ENCODE measurements around the gene NDST1. TPM values are rescaled to one million over a fixed set of nuclear protein-coding genes. Genes with fewer than 3 reads are reported as not detected.

Gene NDST1
- total and polyA plus RNA-seq, 10 of the 15 experiments (the other 5 are each of a cell fraction or from before 2014, with no cell fraction given): 0.20 to 53.5 (median 12.9) TPM

DNA sequence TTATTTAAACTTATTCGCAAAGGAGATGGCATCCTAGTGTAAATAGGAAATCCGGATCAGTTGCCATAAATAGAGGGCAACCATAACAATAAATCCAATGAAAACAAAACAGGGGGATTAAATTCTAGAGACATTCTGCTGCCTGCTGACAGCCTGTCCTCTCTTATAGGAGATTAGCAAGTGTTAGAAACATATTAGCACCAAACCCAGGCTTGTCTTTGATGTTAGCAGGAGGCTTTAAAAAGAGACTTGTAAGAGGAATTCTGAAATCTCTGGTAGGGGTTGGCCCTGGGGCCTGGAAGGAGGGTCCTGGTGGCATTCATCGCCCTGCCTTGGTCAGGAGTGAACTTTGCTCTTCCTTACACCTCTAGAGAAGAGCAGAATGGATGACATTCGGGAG is 21.6 kb downstream of the NDST1 start:
- 98% methylated on average over 4 of the region's 4 CpGs for whole genome bisulfite sequencing (ENCODE audit: insufficient coverage, insufficient replicate concordance, low lambda C conversion rate, missing lambda C conversion rate)
- Histone ChIP-seq H4K20me1 (ENCODE audit: control insufficient read depth, insufficient read depth) (no peaks in the 10 kb centered on the region), H3K4me2 (ENCODE audit: control insufficient read depth, insufficient read depth) (no peak overlapping the region), H3K36me3 (ENCODE audit: control insufficient read depth in 2 of 2, insufficient read depth in 2 of 2, low read length in 1 of 2) (peaks cover 17 to 27% of the 10 kb centered on the region in 2 experiments; a peak in 3 of 4 replicates), H3K9ac (ENCODE audit: control insufficient read depth, insufficient read depth, low read length) (no peak overlapping the region), H3K27me3 (replicated peaks in 1 of 2; ENCODE audit: control insufficient read depth in 2 of 2, insufficient read depth in 2 of 2, low read length in 1 of 2) (no peaks in the 10 kb centered on the region), H3K4me1 (ENCODE audit: control insufficient read depth, insufficient read depth, low read length) (no peaks in the 10 kb centered on the region), H3K27ac (ENCODE audit: control insufficient read depth, insufficient read depth) (no peak overlapping the region), H3K9me3 (replicated peaks; ENCODE audit: control insufficient read depth, insufficient read depth, low read length) (no peaks in the 10 kb centered on the region), H3K4me3 (no peak overlapping the region), H2AFZ (ENCODE audit: control insufficient read depth, low read depth, low read length) (no peak overlapping the region), H3K79me2 (ENCODE audit: control insufficient read depth, insufficient read depth, low read length) (no peaks in the 10 kb centered on the region)
- intact Hi-C loops (cut with micrococcal nuclease; ENCODE audit: unreplicated experiment) (no loop called here), in situ Hi-C loops (cut with MboI) (no loop called here)
- POLR2A ChIA-PET: no interaction called here
- CTCF ChIA-PET: interaction anchor here (1.5 kb wide), 1 partner anchor 15 kb away, joined by 3 read pairs; no protein-coding TSS in a partner anchor
- SMC1A ChIA-PET (ENCODE audit: uncharacterized antibody, unreplicated experiment): interaction anchor here (0.6 to 1.0 kb wide), 2 partner anchors 15 to 161 kb away, joined by 3 read pairs; no protein-coding TSS in a partner anchor
- TF ChIP-seq WRNIP1 (IDR thresholded peaks at IDR 0.05; ENCODE audit: borderline replicate concordance, low read depth, low read length) (no peak), SMAD1 (IDR thresholded peaks at IDR 0.05; ENCODE audit: low read depth, partially characterized antibody) (no peak), CHD4 (IDR thresholded peaks at IDR 0.05) (no peak), ZSCAN29 (IDR thresholded peaks at IDR 0.05) (no peak), HCFC1 (IDR thresholded peaks at IDR 0.05; ENCODE audit: low read length) (no peak), RAD51 (IDR thresholded peaks at IDR 0.05) (no peak), MEF2B (IDR thresholded peaks at IDR 0.05; ENCODE audit: partially characterized antibody, poor library complexity, severe bottlenecking) (no peak), SKIL (IDR thresholded peaks at IDR 0.05; ENCODE audit: low read depth, poor library complexity, severe bottlenecking) (no peak), ZBTB11 (CRISPR knock-in tag; IDR thresholded peaks at IDR 0.05) (no peak), KDM1A (IDR thresholded peaks at IDR 0.05; ENCODE audit: borderline replicate concordance) (no peak), RUNX3 (IDR thresholded peaks at IDR 0.05; ENCODE audit: low read length) (no peak), FOS (IDR thresholded peaks at IDR 0.05; ENCODE audit: borderline replicate concordance, extremely low read depth, insufficient read length) (no peak)
- TF ChIP-seq, protein P1, sequence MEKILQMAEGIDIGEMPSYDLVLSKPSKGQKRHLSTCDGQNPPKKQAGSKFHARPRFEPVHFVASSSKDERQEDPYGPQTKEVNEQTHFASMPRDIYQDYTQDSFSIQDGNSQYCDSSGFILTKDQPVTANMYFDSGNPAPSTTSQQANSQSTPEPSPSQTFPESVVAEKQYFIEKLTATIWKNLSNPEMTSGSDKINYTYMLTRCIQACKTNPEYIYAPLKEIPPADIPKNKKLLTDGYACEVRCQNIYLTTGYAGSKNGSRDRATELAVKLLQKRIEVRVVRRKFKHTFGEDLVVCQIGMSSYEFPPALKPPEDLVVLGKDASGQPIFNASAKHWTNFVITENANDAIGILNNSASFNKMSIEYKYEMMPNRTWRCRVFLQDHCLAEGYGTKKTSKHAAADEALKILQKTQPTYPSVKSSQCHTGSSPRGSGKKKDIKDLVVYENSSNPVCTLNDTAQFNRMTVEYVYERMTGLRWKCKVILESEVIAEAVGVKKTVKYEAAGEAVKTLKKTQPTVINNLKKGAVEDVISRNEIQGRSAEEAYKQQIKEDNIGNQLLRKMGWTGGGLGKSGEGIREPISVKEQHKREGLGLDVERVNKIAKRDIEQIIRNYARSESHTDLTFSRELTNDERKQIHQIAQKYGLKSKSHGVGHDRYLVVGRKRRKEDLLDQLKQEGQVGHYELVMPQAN (conservative IDR thresholded peaks at IDR 0.05): no peak
- DNase-seq (ENCODE audit: low read depth, low spot score) (no peak), FAIRE-seq (no peak), ATAC-seq (no peak)
- no TSS peak for BruUV-seq (replicated peaks)
- RAD21 ChIA-PET (ENCODE audit: unreplicated experiment): interaction anchor here (0.8 kb wide), 1 partner anchor 70 kb away, joined by 3 read pairs; no protein-coding TSS in a partner anchor

All from GM12878 (cell line).